WTC11 (cell line): ENCODE results near the gene GPR34. TPM values are rescaled to one million over a fixed set of nuclear protein-coding genes. Genes with fewer than 3 reads are reported as not detected.

ENCODE experiments used
- ATAC-seq: fragments of 200-7000 bp; cut with Tn5 transposase; 2 replicates; pipeline ENCODE4 v1.10.0; 2021; ENCODE audit warnings: mild to moderate bottlenecking, moderate library complexity
- CTCF ChIA-PET: fragments of 300-600 bp; sonication (Branson Sonifier 250); formaldehyde crosslinking; loops from one replicate; lab custom pipeline; 2021; ENCODE audit warnings: antibody characterized with exemption; lab: Charles Lee
- POLR2A ChIA-PET: fragments of 350-600 bp; sonication (Branson Sonifier 250); formaldehyde crosslinking; loops from one replicate; lab custom pipeline; 2021; ENCODE audit warnings: antibody characterized with exemption; lab: Charles Lee
- DNase-seq: peaks from one replicate; pipeline ENCODE4 v3.0.0; 2021; ENCODE audit warnings: low spot score
- H3K27ac Mint-ChIP-seq: 2 replicates; pipeline ENCODE4 v1.8.0; 2021; ENCODE audit warnings: mixed read lengths
- H3K27me3 Mint-ChIP-seq: 2 replicates; pipeline ENCODE4 v1.8.0; 2021; ENCODE audit warnings: low read depth, mild to moderate bottlenecking, moderate library complexity, mixed read lengths
- H3K36me3 Mint-ChIP-seq: 2 replicates; pipeline ENCODE4 v1.8.0; 2021; ENCODE audit warnings: mixed read lengths
- H3K4me1 Mint-ChIP-seq: 2 replicates; pipeline ENCODE4 v1.8.0; 2022; ENCODE audit warnings: mixed read lengths
- H3K4me3 Mint-ChIP-seq: 2 replicates; pipeline ENCODE4 v1.8.0; 2021; ENCODE audit warnings: mild to moderate bottlenecking, moderate library complexity, mixed read lengths
- H3K9me3 Mint-ChIP-seq: 2 replicates; pipeline ENCODE4 v1.8.0; 2021; ENCODE audit warnings: mixed read lengths
- ARID4B ChIP-seq: sonication (generic); formaldehyde crosslinking; IDR thresholded peaks from 2 replicates; pipeline ENCODE4 v1.8.0; 2023; ENCODE audit warnings: missing genetic modification reagents, mild to moderate bottlenecking, borderline replicate concordance
- ATF3 ChIP-seq: sonication (generic); formaldehyde crosslinking; conservative IDR thresholded peaks from 2 replicates; pipeline ENCODE4 v1.8.1; 2022; ENCODE audit warnings: mild to moderate bottlenecking, missing genetic modification reagents
- CREB1 ChIP-seq: sonication (generic); formaldehyde crosslinking; IDR thresholded peaks from 2 replicates; pipeline ENCODE4 v1.8.0; 2023; ENCODE audit warnings: mild to moderate bottlenecking, missing genetic modification reagents
- CTCF ChIP-seq: fragments of 200-600 bp; IDR thresholded peaks from 2 replicates; pipeline ENCODE4 v1.8.0; 2022; ENCODE audit warnings: antibody characterized with exemption
- E2F5 ChIP-seq: sonication (generic); formaldehyde crosslinking; IDR thresholded peaks from 2 replicates; pipeline ENCODE4 v1.8.1; 2022; ENCODE audit warnings: mild to moderate bottlenecking, moderate library complexity, missing genetic modification reagents
- ESRRA ChIP-seq: sonication (generic); formaldehyde crosslinking; IDR thresholded peaks from 2 replicates; pipeline ENCODE4 v1.8.1; 2022; ENCODE audit warnings: mild to moderate bottlenecking, missing genetic modification reagents, borderline replicate concordance
- FOXJ3 ChIP-seq: sonication (generic); formaldehyde crosslinking; IDR thresholded peaks from 2 replicates; pipeline ENCODE4 v1.9.0; 2021; ENCODE audit warnings: missing genetic modification reagents, mild to moderate bottlenecking, borderline replicate concordance
- IRF1 ChIP-seq: sonication (generic); formaldehyde crosslinking; IDR thresholded peaks from 2 replicates; pipeline ENCODE4 v1.8.0; 2023; ENCODE audit warnings: missing genetic modification reagents
- JAZF1 ChIP-seq: fragments of 250-450 bp; sonication (Bioruptor Pico); IDR thresholded peaks from 2 replicates; pipeline ENCODE4 v1.9.0; 2021; ENCODE audit warnings: moderate library complexity, mild to moderate bottlenecking, inconsistent platforms
- JUN ChIP-seq: sonication (generic); formaldehyde crosslinking; IDR thresholded peaks from 2 replicates; pipeline ENCODE4 v1.8.0; 2023; ENCODE audit warnings: mild to moderate bottlenecking, missing genetic modification reagents
- KAT7 ChIP-seq: sonication (generic); formaldehyde crosslinking; IDR thresholded peaks from 2 replicates; pipeline ENCODE4 v1.8.1; 2023; ENCODE audit warnings: missing genetic modification reagents, mild to moderate bottlenecking, borderline replicate concordance
- NFATC4 ChIP-seq: fragments of 250-450 bp; sonication (Bioruptor Pico); IDR thresholded peaks from 2 replicates; pipeline ENCODE4 v1.9.0; 2021; ENCODE audit warnings: mild to moderate bottlenecking
- NR2C2 ChIP-seq: sonication (generic); formaldehyde crosslinking; IDR thresholded peaks from 2 replicates; pipeline ENCODE4 v1.8.0; 2022; ENCODE audit warnings: mild to moderate bottlenecking, missing genetic modification reagents
- OVOL2 ChIP-seq: fragments of 250-450 bp; sonication (Bioruptor Pico); IDR thresholded peaks from 2 replicates; pipeline ENCODE4 v1.9.0; 2021; ENCODE audit warnings: mild to moderate bottlenecking, borderline replicate concordance
- SMAD3 ChIP-seq: sonication (generic); formaldehyde crosslinking; IDR thresholded peaks from 2 replicates; pipeline ENCODE4 v1.8.0; 2022; ENCODE audit warnings: missing genetic modification reagents, mild to moderate bottlenecking, borderline replicate concordance
- SP1 ChIP-seq: sonication (generic); formaldehyde crosslinking; conservative IDR thresholded peaks from 2 replicates; pipeline ENCODE4 v1.8.1; 2022; ENCODE audit warnings: missing genetic modification reagents
- TEAD4 ChIP-seq: sonication (generic); formaldehyde crosslinking; IDR thresholded peaks from 2 replicates; pipeline ENCODE4 v1.8.0; 2022; ENCODE audit warnings: mild to moderate bottlenecking, missing genetic modification reagents
- TP53 ChIP-seq: sonication (generic); formaldehyde crosslinking; IDR thresholded peaks from 2 replicates; pipeline ENCODE4 v1.8.1; 2023; ENCODE audit warnings: mild to moderate bottlenecking, missing genetic modification reagents
- USF1 ChIP-seq: sonication (generic); formaldehyde crosslinking; IDR thresholded peaks from 2 replicates; pipeline ENCODE4 v1.8.0; 2022; ENCODE audit warnings: mild to moderate bottlenecking, missing genetic modification reagents
- ZNF121 ChIP-seq: sonication (generic); formaldehyde crosslinking; IDR thresholded peaks from 2 replicates; pipeline ENCODE4 v1.8.0; 2023; ENCODE audit warnings: missing genetic modification reagents
- ZNF219 ChIP-seq: sonication (generic); formaldehyde crosslinking; IDR thresholded peaks from 2 replicates; pipeline ENCODE4 v1.8.0; 2023; ENCODE audit warnings: missing genetic modification reagents, mild to moderate bottlenecking, borderline replicate concordance
- ZNF281 ChIP-seq: sonication (generic); formaldehyde crosslinking; IDR thresholded peaks from 2 replicates; pipeline ENCODE4 v1.8.0; 2023; ENCODE audit warnings: mild to moderate bottlenecking, missing genetic modification reagents
- ZNF317 ChIP-seq: sonication (generic); formaldehyde crosslinking; IDR thresholded peaks from 2 replicates; pipeline ENCODE4 v1.8.1; 2023; ENCODE audit warnings: low read depth, mild to moderate bottlenecking, moderate library complexity, missing genetic modification reagents, borderline replicate concordance
- ZNF423 ChIP-seq: fragments of 250-450 bp; sonication (Bioruptor Pico); IDR thresholded peaks from 2 replicates; pipeline ENCODE4 v2.1.2; 2022; ENCODE audit warnings: mild to moderate bottlenecking, moderate library complexity
- total RNA-seq: library from RNA; stranded (reverse); gene quantifications from 3 replicates; pipeline ENCODE4 v1.2.3, GENCODE V29; 2021

GPR34 gene
- total RNA-seq, 1 experiment from 2014 or later: not detected

- TF ChIP-seq ZNF281 (CRISPR knock-in tag) (no peak), TP53 (CRISPR knock-in tag) (no peak), FOXJ3 (CRISPR knock-in tag) (no peak), SMAD3 (CRISPR knock-in tag) (no peak), ZNF219 (CRISPR knock-in tag) (no peak), ZNF317 (CRISPR knock-in tag) (no peak), OVOL2 (CRISPR knock-in tag) (no peak), ZNF423 (CRISPR knock-in tag) (no peak), SP1 (CRISPR knock-in tag) (no peak), TEAD4 (CRISPR knock-in tag) (no peak), IRF1 (no peak), KAT7 (CRISPR knock-in tag) (no peak), ESRRA (CRISPR knock-in tag) (no peak), JAZF1 (CRISPR knock-in tag) (no peak)
- TF ChIP-seq, all 79 proteins: peak for 0
Observed at GRCh38 chrX:41703574-41704029, 14.8 kb downstream of the GPR34 start (continued).

- Mint-ChIP-seq H3K9me3 (no peaks in the 10 kb centered on the region), H3K27me3 (no peaks in the 10 kb centered on the region), H3K4me3 (no peak overlapping the region), H3K4me1 (peaks cover 41% of the 10 kb centered on the region), H3K27ac (peak overlapping the region; percentile 55), H3K36me3 (no peaks in the 10 kb centered on the region)
- ChIA-PET POLR2A (no interaction called here), CTCF (no interaction called here)
- no peak for ATAC-seq
- DNase-seq: no peak
- TF ChIP-seq ZNF219 (CRISPR knock-in tag): no peak
- TF ChIP-seq NFATC4: no peak
- no peak for TF ChIP-seq ZNF121 (CRISPR knock-in tag)
- no peak for TF ChIP-seq ARID4B
- no peak for TF ChIP-seq FOXJ3 (CRISPR knock-in tag)
- no peak for TF ChIP-seq JUN (CRISPR knock-in tag)
- TF ChIP-seq NR2C2 (CRISPR knock-in tag): no peak
- no peak for TF ChIP-seq E2F5
- TF ChIP-seq CREB1 (CRISPR knock-in tag): no peak
- no peak for TF ChIP-seq USF1 (CRISPR knock-in tag)
- no peak for TF ChIP-seq CTCF
- no peak for TF ChIP-seq ATF3 (CRISPR knock-in tag)
- TF ChIP-seq IRF1: no peak
Observed at GRCh38 chrX:41705042-41705441, 16.3 kb downstream of the GPR34 start.
